ENCODE results near the gene CFAP298.

CFAP298 gene

DNA sequence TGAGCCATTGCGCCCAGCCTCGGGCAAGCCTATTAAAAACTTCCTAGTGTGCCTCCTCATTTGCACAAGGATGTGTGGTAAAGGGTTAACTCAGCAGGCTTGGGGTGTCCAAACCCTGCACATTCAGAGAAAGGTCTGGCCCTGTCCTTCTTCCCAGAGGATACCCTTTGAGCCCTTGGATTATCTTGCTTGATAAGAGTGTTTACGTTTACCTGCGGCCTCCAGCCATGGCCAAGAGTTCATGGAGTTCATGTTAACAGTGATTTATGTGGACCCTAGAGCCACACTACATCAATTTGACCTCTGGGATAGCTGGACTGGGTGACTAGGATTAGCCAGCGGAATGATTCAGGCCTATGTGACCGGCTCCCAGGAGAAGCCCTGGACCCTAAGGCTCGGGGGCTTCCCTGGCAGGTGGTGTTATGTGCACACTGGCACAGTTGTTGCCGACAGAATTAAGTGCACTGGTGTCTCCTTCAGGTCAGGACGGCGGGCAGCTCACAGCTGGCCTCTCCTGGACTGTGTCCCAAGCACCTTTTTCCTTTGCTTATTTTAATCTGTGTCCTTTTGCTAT lies 19.2 kb downstream of the CFAP298 start:
- H3K9ac ChIP-seq (ENCODE audit: insufficient read length) = no peak overlapping the region
- no peaks in the 10 kb centered on the region for H3K9me3 ChIP-seq (ENCODE audit: low read depth, low read length)
- H3K36me3 ChIP-seq (ENCODE audit: insufficient read depth, low read length) = no peaks in the 10 kb centered on the region
- TF ChIP-seq POLR2AphosphoS5 (IDR thresholded peaks at IDR 0.05; ENCODE audit: borderline replicate concordance, low read depth, low read length) (no peak), FOXP2 (optimal IDR thresholded peaks at IDR 0.05; ENCODE audit: control extremely low read depth, extremely low read length, insufficient read depth) (no peak), EZH2 (IDR thresholded peaks at IDR 0.05) (no peak)
- no peak overlapping the region for H3K4me3 ChIP-seq
- no peak overlapping the region for H3K27ac ChIP-seq
- DNase-seq (ENCODE audit: low read depth, low spot score) = no peak

DNA sequence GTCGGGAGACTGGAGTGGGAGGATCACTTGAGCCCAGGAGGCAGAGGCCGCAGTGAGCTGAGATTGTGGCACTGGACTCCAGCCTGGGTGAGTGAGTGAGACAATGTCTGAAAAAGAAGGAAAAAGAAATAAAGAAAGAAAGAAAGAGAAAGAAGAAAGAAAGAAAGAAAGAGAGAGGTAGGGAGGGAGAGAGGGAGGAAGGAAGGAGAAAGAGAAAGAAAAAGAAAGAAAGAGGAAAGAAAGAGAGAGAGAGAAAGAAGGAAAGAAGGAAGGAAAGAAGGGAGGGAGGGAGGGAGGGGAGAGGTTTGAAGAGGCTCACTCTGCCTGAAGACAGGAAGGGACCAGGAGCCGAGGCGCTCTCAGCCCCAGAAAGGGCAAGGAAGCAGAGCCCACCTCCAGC lies 22.0 kb downstream of the CFAP298 start:
- H3K27ac ChIP-seq = no peak overlapping the region
- H3K4me3 ChIP-seq = no peak overlapping the region
- no peaks in the 10 kb centered on the region for H3K9me3 ChIP-seq (ENCODE audit: low read depth, low read length)
- H3K9ac ChIP-seq (ENCODE audit: insufficient read length) = no peak overlapping the region
- H3K36me3 ChIP-seq (ENCODE audit: insufficient read depth, low read length) = no peaks in the 10 kb centered on the region
- TF ChIP-seq EZH2 (IDR thresholded peaks at IDR 0.05) = no peak
- TF ChIP-seq FOXP2 (optimal IDR thresholded peaks at IDR 0.05; ENCODE audit: control extremely low read depth, extremely low read length, insufficient read depth) = no peak
- no peak for TF ChIP-seq POLR2AphosphoS5 (IDR thresholded peaks at IDR 0.05; ENCODE audit: borderline replicate concordance, low read depth, low read length)
- no peak for DNase-seq (ENCODE audit: low read depth, low spot score)

DNA sequence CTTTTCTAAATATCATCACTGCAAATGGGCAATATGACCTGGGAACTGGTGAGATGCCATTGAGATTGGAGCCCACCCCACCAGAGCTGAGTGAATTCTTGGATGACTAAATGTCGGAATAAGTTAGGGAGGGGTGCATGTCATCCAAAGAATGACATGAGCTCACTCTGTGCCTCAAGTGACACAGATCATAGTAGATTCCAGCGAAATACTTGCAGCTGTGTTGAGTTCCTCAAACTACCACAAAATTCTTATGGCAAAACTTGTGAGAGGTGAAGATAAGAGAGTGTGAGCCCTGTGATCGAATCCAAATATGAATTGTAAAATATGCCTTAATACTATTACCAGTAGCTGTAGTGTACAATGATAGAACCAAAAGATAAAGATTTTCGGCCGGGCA lies 24.5 kb downstream of the CFAP298 start:
- H3K4me3 ChIP-seq = no peak overlapping the region
- H3K36me3 ChIP-seq (ENCODE audit: insufficient read depth, low read length) = no peaks in the 10 kb centered on the region
- TF ChIP-seq FOXP2 (optimal IDR thresholded peaks at IDR 0.05; ENCODE audit: control extremely low read depth, extremely low read length, insufficient read depth) (no peak), EZH2 (IDR thresholded peaks at IDR 0.05) (no peak), POLR2AphosphoS5 (IDR thresholded peaks at IDR 0.05; ENCODE audit: borderline replicate concordance, low read depth, low read length) (no peak)
- DNase-seq (ENCODE audit: low read depth, low spot score) = no peak
- no peaks in the 10 kb centered on the region for H3K9me3 ChIP-seq (ENCODE audit: low read depth, low read length)
- no peak overlapping the region for H3K9ac ChIP-seq (ENCODE audit: insufficient read length)
- H3K27ac ChIP-seq = no peak overlapping the region

DNA sequence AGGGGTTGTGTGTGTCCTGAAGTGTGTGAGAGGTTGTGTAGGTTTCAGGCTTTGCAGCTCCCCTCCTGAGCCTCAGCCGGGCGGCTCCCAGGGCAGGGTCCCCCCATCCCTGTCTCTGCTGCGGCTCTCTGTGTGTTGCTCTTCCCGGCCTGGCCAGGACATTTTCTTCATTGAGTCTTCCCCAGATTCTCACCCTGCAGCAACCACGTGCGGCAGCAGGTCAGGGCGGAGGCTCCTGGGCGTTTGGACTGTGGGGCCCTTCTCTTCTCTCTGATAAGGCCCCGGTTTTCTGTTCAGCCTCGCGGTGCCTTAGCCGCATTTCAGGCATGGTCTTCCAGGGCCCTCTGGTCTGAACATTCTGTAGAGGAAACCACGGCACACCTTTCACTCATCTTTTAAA lies 25.1 kb downstream of the CFAP298 start:
- H3K27ac ChIP-seq = no peak overlapping the region
- no peaks in the 10 kb centered on the region for H3K36me3 ChIP-seq (ENCODE audit: insufficient read depth, low read length)
- no peak overlapping the region for H3K9ac ChIP-seq (ENCODE audit: insufficient read length)
- no peak overlapping the region for H3K4me3 ChIP-seq
- no peak for TF ChIP-seq EZH2 (IDR thresholded peaks at IDR 0.05)
- no peak for TF ChIP-seq POLR2AphosphoS5 (IDR thresholded peaks at IDR 0.05; ENCODE audit: borderline replicate concordance, low read depth, low read length)
- no peak for TF ChIP-seq FOXP2 (optimal IDR thresholded peaks at IDR 0.05; ENCODE audit: control extremely low read depth, extremely low read length, insufficient read depth)
- DNase-seq (ENCODE audit: low read depth, low spot score) = no peak
- H3K9me3 ChIP-seq (ENCODE audit: low read depth, low read length) = no peaks in the 10 kb centered on the region

DNA sequence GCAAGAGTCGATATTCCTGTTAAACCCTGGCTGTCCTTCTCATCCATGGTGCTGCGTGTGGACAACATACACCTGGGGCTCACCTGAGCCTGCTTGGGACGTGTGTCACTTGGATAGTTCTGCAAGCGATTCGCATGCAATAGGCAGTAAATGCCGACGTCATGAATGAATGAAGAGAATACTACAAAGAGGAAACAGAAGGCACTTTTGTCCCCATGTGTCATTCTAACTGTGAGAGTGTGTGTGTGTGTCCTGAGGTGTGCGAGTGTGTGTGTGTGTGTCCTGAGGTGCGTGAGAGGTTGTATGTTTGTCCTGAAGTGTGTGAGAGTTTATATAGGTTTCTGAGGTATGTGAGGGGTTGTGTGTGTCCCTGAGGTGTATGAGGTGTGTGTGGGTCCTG lies 26.2 kb downstream of the CFAP298 start:
- TF ChIP-seq EZH2 (IDR thresholded peaks at IDR 0.05) = no peak
- TF ChIP-seq POLR2AphosphoS5 (IDR thresholded peaks at IDR 0.05; ENCODE audit: borderline replicate concordance, low read depth, low read length) = no peak
- no peak for TF ChIP-seq FOXP2 (optimal IDR thresholded peaks at IDR 0.05; ENCODE audit: control extremely low read depth, extremely low read length, insufficient read depth)
- no peak for DNase-seq (ENCODE audit: low read depth, low spot score)
- Histone ChIP-seq H3K9ac (ENCODE audit: insufficient read length) (no peak overlapping the region), H3K4me3 (no peak overlapping the region), H3K27ac (no peak overlapping the region), H3K9me3 (ENCODE audit: low read depth, low read length) (no peaks in the 10 kb centered on the region), H3K36me3 (ENCODE audit: insufficient read depth, low read length) (no peaks in the 10 kb centered on the region)

DNA sequence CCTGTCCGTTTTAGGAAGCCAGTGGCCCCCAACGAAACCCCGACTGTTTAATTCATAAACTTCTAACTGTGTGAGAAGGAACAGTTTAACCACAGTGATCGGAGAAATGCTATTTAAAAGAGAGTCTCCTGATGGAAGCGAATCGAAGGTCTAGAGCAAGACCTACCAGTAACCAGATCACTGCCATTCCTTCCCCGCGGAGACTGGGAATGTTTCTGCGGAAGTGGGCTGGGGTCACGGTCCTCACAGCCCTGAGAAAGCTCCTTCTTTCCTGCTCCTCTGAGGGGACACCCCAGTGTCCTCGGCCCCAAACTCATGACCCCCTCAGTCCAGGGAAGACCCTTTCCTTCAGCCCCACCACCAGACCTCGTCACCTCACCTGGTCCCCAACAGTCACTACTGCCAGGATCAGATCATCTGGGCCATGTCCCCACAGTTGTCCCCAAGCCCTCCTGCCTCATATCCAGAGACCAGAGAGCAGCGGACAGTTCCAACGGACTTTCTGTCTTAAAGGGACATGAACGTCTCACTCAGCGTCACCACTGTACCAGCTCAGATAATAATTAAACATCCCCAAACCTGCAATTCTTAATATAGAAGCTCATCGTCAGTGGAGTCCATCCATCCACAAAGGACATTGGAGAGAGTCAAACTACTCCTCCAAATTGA lies 27.0 kb downstream of the CFAP298 start, which contains the start of gene TCP10L:
Gene TCP10L, minus strand, starts transcription at position 482 of the 669 bp plus-strand sequence. CDS start 1,219 bp downstream, outside the sequence.
- H3K36me3 ChIP-seq (ENCODE audit: insufficient read depth, low read length) = no peaks in the 10 kb centered on the region
- no peak within 1 kb of the TSS for H3K4me3 ChIP-seq
- no peak for TF ChIP-seq EZH2 (IDR thresholded peaks at IDR 0.05)
- no peak for TF ChIP-seq FOXP2 (optimal IDR thresholded peaks at IDR 0.05; ENCODE audit: control extremely low read depth, extremely low read length, insufficient read depth)
- H3K27ac ChIP-seq = no peak within 1 kb of the TSS
- DNase-seq (ENCODE audit: low read depth, low spot score) = no peak
- H3K9me3 ChIP-seq (ENCODE audit: low read depth, low read length) = no peaks in the 10 kb centered on the region
- H3K9ac ChIP-seq (ENCODE audit: insufficient read length) = no peak within 1 kb of the TSS

DNA sequence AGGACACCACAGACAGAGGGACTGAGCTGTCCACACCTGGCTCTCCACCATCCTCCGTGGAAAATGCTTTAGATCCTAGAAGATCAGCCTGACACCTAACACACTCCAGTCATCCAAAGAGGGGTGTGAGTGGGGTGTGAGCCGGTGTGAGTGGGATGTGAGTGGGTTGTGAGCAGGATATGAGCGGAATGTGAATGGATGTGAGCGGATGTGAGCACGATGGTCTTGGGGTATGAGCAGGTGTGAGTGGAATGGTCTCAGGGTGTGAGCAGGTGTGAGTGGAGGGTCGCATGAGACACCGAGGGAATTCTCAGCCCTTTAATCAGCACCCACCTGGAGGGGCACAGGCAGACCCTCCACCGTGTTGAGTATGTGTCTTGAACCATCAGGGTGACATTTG lies 27.7 kb downstream of the CFAP298 start:
- Histone ChIP-seq H3K9ac (ENCODE audit: insufficient read length) (no peak overlapping the region), H3K36me3 (ENCODE audit: insufficient read depth, low read length) (no peaks in the 10 kb centered on the region), H3K9me3 (ENCODE audit: low read depth, low read length) (no peaks in the 10 kb centered on the region), H3K27ac (no peak overlapping the region), H3K4me3 (no peak overlapping the region)
- no peak for DNase-seq (ENCODE audit: low read depth, low spot score)
- TF ChIP-seq POLR2AphosphoS5 (IDR thresholded peaks at IDR 0.05; ENCODE audit: borderline replicate concordance, low read depth, low read length) = no peak
- no peak for TF ChIP-seq FOXP2 (optimal IDR thresholded peaks at IDR 0.05; ENCODE audit: control extremely low read depth, extremely low read length, insufficient read depth)
- TF ChIP-seq EZH2 (IDR thresholded peaks at IDR 0.05) = no peak

DNA sequence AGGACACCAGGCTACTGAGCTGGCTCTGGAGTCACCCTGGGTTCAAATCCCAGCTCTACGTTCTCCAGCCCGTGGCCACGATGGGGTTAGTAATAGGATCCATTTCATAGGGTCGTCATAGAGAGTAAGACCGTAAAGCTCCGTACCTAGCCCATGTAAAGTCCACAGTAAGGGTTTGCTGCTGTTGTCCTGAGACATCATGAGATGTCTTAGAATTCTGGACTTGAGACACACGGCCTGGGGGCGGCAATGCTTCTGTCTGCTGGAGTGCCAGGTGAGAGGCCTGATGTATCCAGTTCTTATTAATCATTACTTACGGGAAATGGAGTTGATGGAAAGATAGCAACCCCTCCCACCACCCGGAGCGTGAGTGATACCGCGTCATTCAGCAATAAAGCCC lies 30.4 kb downstream of the CFAP298 start:
- TF ChIP-seq FOXP2 (optimal IDR thresholded peaks at IDR 0.05; ENCODE audit: control extremely low read depth, extremely low read length, insufficient read depth) (no peak), EZH2 (IDR thresholded peaks at IDR 0.05) (no peak), POLR2AphosphoS5 (IDR thresholded peaks at IDR 0.05; ENCODE audit: borderline replicate concordance, low read depth, low read length) (no peak)
- Histone ChIP-seq H3K36me3 (ENCODE audit: insufficient read depth, low read length) (no peaks in the 10 kb centered on the region), H3K4me3 (no peak overlapping the region), H3K9ac (ENCODE audit: insufficient read length) (no peak overlapping the region), H3K27ac (no peak overlapping the region), H3K9me3 (ENCODE audit: low read depth, low read length) (no peaks in the 10 kb centered on the region)
- no peak for DNase-seq (ENCODE audit: low read depth, low spot score)
